ENCODE data around the gene TBC1D1. TPM values are rescaled to one million over a fixed set of nuclear protein-coding genes. Genes with fewer than 3 reads are reported as not detected.

Gene TBC1D1
- total and polyA plus RNA-seq, 4 experiments from 2014 or later = 15.3 to 46.7 (median 34.3) TPM

GRCh38 chr4:38097818-38098217 is 206.9 kb downstream of the TBC1D1 start:
- Histone ChIP-seq H3K27ac (ENCODE audit: low read depth, low read length) (no peak overlapping the region), H3K4me3 (ENCODE audit: low read length in 2 of 2) (no peak overlapping the region), H3K36me3 (ENCODE audit: insufficient read depth, low read length) (peaks cover 13% of the 10 kb centered on the region), H3K4me1 (ENCODE audit: insufficient read depth, low read length) (no peaks in the 10 kb centered on the region), H3K9me3 (ENCODE audit: control insufficient read depth in 1 of 2, low read length in 2 of 2) (no peaks in the 10 kb centered on the region), H3K27me3 (ENCODE audit: insufficient read depth, low read length) (no peaks in the 10 kb centered on the region)
- no peaks in the 10 kb centered on the region for H3K27me3 Mint-ChIP-seq
- POLR2A ChIA-PET (ENCODE audit: partially characterized antibody) = no interaction called here
- CTCF ChIA-PET (ENCODE audit: partially characterized antibody) = no interaction called here
- peak overlapping the region in 2 of 7 donors; percentile 30 to 41 for H3K27ac Mint-ChIP-seq
- peaks cover 43 to 65% of the 10 kb centered on the region in 2 donors for H3K36me3 Mint-ChIP-seq
- no peaks in the 10 kb centered on the region for H3K9me3 Mint-ChIP-seq
- intact Hi-C loops (cut with micrococcal nuclease) = no loop called here
- peaks cover 0 to 1% (median under 1%) of the 10 kb centered on the region in 4 donors for H3K4me1 Mint-ChIP-seq
- H3K4me3 Mint-ChIP-seq = no peak overlapping the region
- DNase-seq = no peak

GRCh38 chr4:38099020-38099600 is 208.2 kb downstream of the TBC1D1 start:
- H3K9me3 Mint-ChIP-seq = no peaks in the 10 kb centered on the region
- H3K27ac Mint-ChIP-seq = peak overlapping the region in 3 of 7 donors; percentile 4 to 65 (median 13)
- no peaks in the 10 kb centered on the region for H3K4me1 ChIP-seq (ENCODE audit: insufficient read depth, low read length)
- ChIA-PET POLR2A (ENCODE audit: partially characterized antibody) (no interaction called here), CTCF (ENCODE audit: partially characterized antibody) (no interaction called here)
- DNase-seq = no peak
- intact Hi-C loops (cut with micrococcal nuclease) = no loop called here
- no peak overlapping the region for H3K4me3 ChIP-seq (ENCODE audit: low read length in 2 of 2)
- no peaks in the 10 kb centered on the region for H3K27me3 Mint-ChIP-seq
- H3K36me3 ChIP-seq (ENCODE audit: insufficient read depth, low read length) = peaks cover 19% of the 10 kb centered on the region
- H3K9me3 ChIP-seq (ENCODE audit: control insufficient read depth in 1 of 2, low read length in 2 of 2) = no peaks in the 10 kb centered on the region
- peaks cover 47 to 65% of the 10 kb centered on the region in 2 donors for H3K36me3 Mint-ChIP-seq
- H3K27ac ChIP-seq (ENCODE audit: low read depth, low read length) = no peak overlapping the region
- peaks cover 0 to 1% (median 0%) of the 10 kb centered on the region in 4 donors for H3K4me1 Mint-ChIP-seq
- H3K4me3 Mint-ChIP-seq = no peak overlapping the region
- H3K27me3 ChIP-seq (ENCODE audit: insufficient read depth, low read length) = no peaks in the 10 kb centered on the region

- peaks cover 19% of the 10 kb centered on the region for H3K36me3 ChIP-seq (ENCODE audit: insufficient read depth, low read length)
- ChIA-PET POLR2A (ENCODE audit: partially characterized antibody) (no interaction called here), CTCF (ENCODE audit: partially characterized antibody) (interaction anchor here (0.6 kb wide), 1 partner anchor 1454 kb away, joined by 5 read pairs; no protein-coding TSS in a partner anchor)
- H3K4me3 Mint-ChIP-seq = no peak overlapping the region
- H3K27ac ChIP-seq (ENCODE audit: low read depth, low read length) = no peak overlapping the region
- no peaks in the 10 kb centered on the region for H3K4me1 ChIP-seq (ENCODE audit: insufficient read depth, low read length)
- H3K27me3 Mint-ChIP-seq = no peaks in the 10 kb centered on the region
- no peaks in the 10 kb centered on the region for H3K9me3 Mint-ChIP-seq
- DNase-seq = no peak
- intact Hi-C loops (cut with micrococcal nuclease) = no loop called here
- H3K27me3 ChIP-seq (ENCODE audit: insufficient read depth, low read length) = no peaks in the 10 kb centered on the region
- peaks cover 49 to 71% of the 10 kb centered on the region in 2 donors for H3K36me3 Mint-ChIP-seq
- no peak overlapping the region for H3K4me3 ChIP-seq (ENCODE audit: low read length in 2 of 2)
- H3K4me1 Mint-ChIP-seq = peaks cover 0 to 1% (median 0%) of the 10 kb centered on the region in 4 donors
- no peak overlapping the region for H3K27ac Mint-ChIP-seq
- H3K9me3 ChIP-seq (ENCODE audit: control insufficient read depth in 1 of 2, low read length in 2 of 2) = no peaks in the 10 kb centered on the region
These were observed 209.1 kb downstream of the TBC1D1 start for GRCh38 chr4:38099908-38100407.

GRCh38 chr4:38100474-38101255 is 209.8 kb downstream of the TBC1D1 start:
- CTCF ChIA-PET (ENCODE audit: partially characterized antibody) = no interaction called here
- H3K27ac Mint-ChIP-seq = peak overlapping the region in 2 of 7 donors; percentile 1 to 17
- POLR2A ChIA-PET (ENCODE audit: partially characterized antibody) = no interaction called here

GRCh38 chr4:38101563-38101962 is 210.7 kb downstream of the TBC1D1 start:
- ChIA-PET POLR2A (ENCODE audit: partially characterized antibody) (no interaction called here), CTCF (ENCODE audit: partially characterized antibody) (no interaction called here)
- intact Hi-C loops (cut with micrococcal nuclease) = no loop called here
- Mint-ChIP-seq H3K9me3 (no peaks in the 10 kb centered on the region), H3K4me3 (no peak overlapping the region), H3K27me3 (no peaks in the 10 kb centered on the region), H3K27ac (peak overlapping the region in 3 of 7 donors; percentile 31 to 80 (median 66)), H3K36me3 (peaks cover 46 to 69% of the 10 kb centered on the region in 2 donors), H3K4me1 (peaks cover 0 to 2% (median under 1%) of the 10 kb centered on the region in 4 donors)
- no peak for DNase-seq
- Histone ChIP-seq H3K9me3 (ENCODE audit: control insufficient read depth in 1 of 2, low read length in 2 of 2) (no peaks in the 10 kb centered on the region), H3K36me3 (ENCODE audit: insufficient read depth, low read length) (peaks cover 27% of the 10 kb centered on the region), H3K4me1 (ENCODE audit: insufficient read depth, low read length) (no peaks in the 10 kb centered on the region), H3K27ac (ENCODE audit: low read depth, low read length) (no peak overlapping the region), H3K27me3 (ENCODE audit: insufficient read depth, low read length) (no peaks in the 10 kb centered on the region), H3K4me3 (ENCODE audit: low read length in 2 of 2) (no peak overlapping the region)

More at GRCh38 chr4:38100474-38101255, 209.8 kb downstream of the TBC1D1 start:
- Mint-ChIP-seq H3K4me3 (no peak overlapping the region), H3K4me1 (peaks cover 0 to 2% (median under 1%) of the 10 kb centered on the region in 4 donors), H3K36me3 (peaks cover 49 to 71% of the 10 kb centered on the region in 2 donors), H3K9me3 (no peaks in the 10 kb centered on the region), H3K27me3 (no peaks in the 10 kb centered on the region)
- H3K27me3 ChIP-seq (ENCODE audit: insufficient read depth, low read length) = no peaks in the 10 kb centered on the region
- DNase-seq = no peak
- H3K27ac ChIP-seq (ENCODE audit: low read depth, low read length) = no peak overlapping the region
- H3K36me3 ChIP-seq (ENCODE audit: insufficient read depth, low read length) = peaks cover 24% of the 10 kb centered on the region
- intact Hi-C loops (cut with micrococcal nuclease) = no loop called here
- H3K4me1 ChIP-seq (ENCODE audit: insufficient read depth, low read length) = no peaks in the 10 kb centered on the region
- H3K9me3 ChIP-seq (ENCODE audit: control insufficient read depth in 1 of 2, low read length in 2 of 2) = no peaks in the 10 kb centered on the region
- no peak overlapping the region for H3K4me3 ChIP-seq (ENCODE audit: low read length in 2 of 2)

GRCh38 chr4:38102957-38103588 is 212.2 kb downstream of the TBC1D1 start:
- intact Hi-C loops (cut with micrococcal nuclease) = no loop called here
- H3K4me1 ChIP-seq (ENCODE audit: insufficient read depth, low read length) = no peaks in the 10 kb centered on the region
- H3K27me3 Mint-ChIP-seq = no peaks in the 10 kb centered on the region
- H3K4me3 Mint-ChIP-seq = no peak overlapping the region
- no peaks in the 10 kb centered on the region for H3K9me3 ChIP-seq (ENCODE audit: control insufficient read depth in 1 of 2, low read length in 2 of 2)
- ChIA-PET POLR2A (ENCODE audit: partially characterized antibody) (no interaction called here), CTCF (ENCODE audit: partially characterized antibody) (no interaction called here)
- peaks cover 55 to 73% of the 10 kb centered on the region in 2 donors for H3K36me3 Mint-ChIP-seq
- no peaks in the 10 kb centered on the region for H3K27me3 ChIP-seq (ENCODE audit: insufficient read depth, low read length)
- no peak overlapping the region for H3K4me3 ChIP-seq (ENCODE audit: low read length in 2 of 2)
- no peaks in the 10 kb centered on the region for H3K9me3 Mint-ChIP-seq
- H3K36me3 ChIP-seq (ENCODE audit: insufficient read depth, low read length) = peaks cover 24% of the 10 kb centered on the region
- no peak for DNase-seq
- peaks cover 0 to 2% (median under 1%) of the 10 kb centered on the region in 4 donors for H3K4me1 Mint-ChIP-seq
- no peak overlapping the region for H3K27ac ChIP-seq (ENCODE audit: low read depth, low read length)
- no peak overlapping the region for H3K27ac Mint-ChIP-seq

All from CD4-positive, alpha-beta memory T cell (primary cell).